ENCODE results near the gene MTA3. TPM values are rescaled to one million over a fixed set of nuclear protein-coding genes. Genes with fewer than 3 reads are reported as not detected.

MTA3 gene
- total RNA-seq, 1 donor from 2014 or later: 105 TPM

GRCh38 chr2:42793334-42794270 lies 225.2 kb downstream of the MTA3 start:
- no peak for DNase-seq (ENCODE audit: low spot score)
- TF ChIP-seq, protein P1, sequence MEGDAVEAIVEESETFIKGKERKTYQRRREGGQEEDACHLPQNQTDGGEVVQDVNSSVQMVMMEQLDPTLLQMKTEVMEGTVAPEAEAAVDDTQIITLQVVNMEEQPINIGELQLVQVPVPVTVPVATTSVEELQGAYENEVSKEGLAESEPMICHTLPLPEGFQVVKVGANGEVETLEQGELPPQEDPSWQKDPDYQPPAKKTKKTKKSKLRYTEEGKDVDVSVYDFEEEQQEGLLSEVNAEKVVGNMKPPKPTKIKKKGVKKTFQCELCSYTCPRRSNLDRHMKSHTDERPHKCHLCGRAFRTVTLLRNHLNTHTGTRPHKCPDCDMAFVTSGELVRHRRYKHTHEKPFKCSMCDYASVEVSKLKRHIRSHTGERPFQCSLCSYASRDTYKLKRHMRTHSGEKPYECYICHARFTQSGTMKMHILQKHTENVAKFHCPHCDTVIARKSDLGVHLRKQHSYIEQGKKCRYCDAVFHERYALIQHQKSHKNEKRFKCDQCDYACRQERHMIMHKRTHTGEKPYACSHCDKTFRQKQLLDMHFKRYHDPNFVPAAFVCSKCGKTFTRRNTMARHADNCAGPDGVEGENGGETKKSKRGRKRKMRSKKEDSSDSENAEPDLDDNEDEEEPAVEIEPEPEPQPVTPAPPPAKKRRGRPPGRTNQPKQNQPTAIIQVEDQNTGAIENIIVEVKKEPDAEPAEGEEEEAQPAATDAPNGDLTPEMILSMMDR (IDR thresholded peaks at IDR 0.05; ENCODE audit: unreplicated experiment): no peak
- Mint-ChIP-seq H3K27ac (ENCODE audit: unreplicated experiment) (peak overlapping the region; percentile 72), H3K27me3 (ENCODE audit: unreplicated experiment) (peaks cover 32% of the 10 kb centered on the region), H3K4me3 (ENCODE audit: unreplicated experiment) (peak overlapping the region; percentile 73), H3K36me3 (ENCODE audit: low read depth, unreplicated experiment) (peaks cover 16% of the 10 kb centered on the region), H3K4me1 (ENCODE audit: unreplicated experiment) (peaks cover 41% of the 10 kb centered on the region), H3K9me3 (ENCODE audit: unreplicated experiment) (peaks cover 5% of the 10 kb centered on the region)

DNA sequence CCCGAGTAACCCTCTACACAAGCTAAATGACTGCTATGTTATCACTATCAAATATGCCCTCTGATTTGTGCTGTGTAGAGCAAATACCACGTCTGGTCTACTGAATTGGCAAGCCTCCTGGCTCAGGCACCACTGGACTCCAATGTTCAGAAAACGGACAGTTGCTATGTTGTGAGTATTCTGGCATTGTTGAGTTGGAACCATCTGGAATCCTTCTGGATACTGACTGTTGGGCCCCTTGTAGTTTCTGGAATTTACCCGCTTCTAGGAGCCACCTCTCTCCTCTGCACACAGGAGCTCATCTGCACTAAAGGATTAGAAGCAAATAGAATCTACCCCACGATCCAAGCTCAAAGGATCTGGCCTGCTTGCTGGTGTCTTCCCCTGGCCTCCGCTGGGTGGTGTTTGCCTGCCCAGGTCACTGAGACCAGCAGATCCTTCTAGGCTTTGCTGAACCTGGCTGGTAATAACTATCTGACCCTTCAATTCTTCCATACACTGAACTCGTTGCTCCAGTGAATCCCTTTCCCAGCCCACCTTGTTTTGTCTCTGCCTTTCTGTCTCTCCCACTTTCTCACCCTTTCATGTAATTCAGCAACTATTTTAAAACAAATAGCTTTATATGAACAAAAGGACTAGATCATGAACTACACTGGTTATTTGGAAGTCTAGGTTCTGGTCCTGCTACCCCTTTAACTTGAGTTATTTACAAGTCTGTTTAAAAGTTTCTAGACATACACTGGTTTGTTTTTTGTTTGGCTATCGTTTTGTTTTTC lies 226.0 kb downstream of the MTA3 start:
- Mint-ChIP-seq H3K9me3 (ENCODE audit: unreplicated experiment) (peaks cover 5% of the 10 kb centered on the region), H3K27me3 (ENCODE audit: unreplicated experiment) (peaks cover 29% of the 10 kb centered on the region), H3K4me3 (ENCODE audit: unreplicated experiment) (peak overlapping the region; percentile 10), H3K36me3 (ENCODE audit: low read depth, unreplicated experiment) (peaks cover 14% of the 10 kb centered on the region), H3K27ac (ENCODE audit: unreplicated experiment) (no peak overlapping the region), H3K4me1 (ENCODE audit: unreplicated experiment) (peaks cover 41% of the 10 kb centered on the region)
- TF ChIP-seq, protein P1 (IDR thresholded peaks at IDR 0.05; ENCODE audit: unreplicated experiment): no peak
- DNase-seq (ENCODE audit: low spot score): peak; percentile 50

DNA sequence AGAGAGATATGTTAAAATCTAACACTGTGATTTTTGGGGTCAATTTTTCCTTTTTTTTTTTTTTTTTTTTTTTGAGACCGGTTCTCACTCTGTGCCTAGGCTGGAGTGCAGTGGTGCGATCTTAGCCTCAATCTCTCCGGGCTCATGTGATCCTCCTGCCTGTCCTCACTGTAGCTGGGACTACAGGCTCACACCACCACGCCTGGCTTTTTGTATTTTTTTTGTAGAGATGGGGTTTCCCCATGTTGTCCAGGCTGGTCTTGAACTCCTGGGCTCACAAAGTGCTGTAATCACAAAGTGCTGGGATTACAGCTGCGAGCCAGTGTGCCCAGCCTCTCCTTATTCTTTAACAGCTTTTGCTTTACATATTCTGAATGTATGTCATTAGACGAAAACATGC lies 226.8 kb downstream of the MTA3 start:
- DNase-seq (ENCODE audit: low spot score): no peak
- Mint-ChIP-seq H3K36me3 (ENCODE audit: low read depth, unreplicated experiment) (peaks cover 14% of the 10 kb centered on the region), H3K27ac (ENCODE audit: unreplicated experiment) (no peak overlapping the region), H3K27me3 (ENCODE audit: unreplicated experiment) (peaks cover 24% of the 10 kb centered on the region), H3K9me3 (ENCODE audit: unreplicated experiment) (peaks cover 5% of the 10 kb centered on the region), H3K4me1 (ENCODE audit: unreplicated experiment) (peaks cover 34% of the 10 kb centered on the region), H3K4me3 (ENCODE audit: unreplicated experiment) (no peak overlapping the region)
- TF ChIP-seq, protein P1 (IDR thresholded peaks at IDR 0.05; ENCODE audit: unreplicated experiment): no peak

- H3K4me1 Mint-ChIP-seq (ENCODE audit: unreplicated experiment): peaks cover 34% of the 10 kb centered on the region
- TF ChIP-seq, protein P1 (IDR thresholded peaks at IDR 0.05; ENCODE audit: unreplicated experiment): no peak
- peaks cover 5% of the 10 kb centered on the region for H3K9me3 Mint-ChIP-seq (ENCODE audit: unreplicated experiment)
- no peak overlapping the region for H3K4me3 Mint-ChIP-seq (ENCODE audit: unreplicated experiment)
- peaks cover 18% of the 10 kb centered on the region for H3K27me3 Mint-ChIP-seq (ENCODE audit: unreplicated experiment)
- H3K36me3 Mint-ChIP-seq (ENCODE audit: low read depth, unreplicated experiment): peaks cover 12% of the 10 kb centered on the region
- H3K27ac Mint-ChIP-seq (ENCODE audit: unreplicated experiment): no peak overlapping the region
- DNase-seq (ENCODE audit: low spot score): no peak
Measured at GRCh38 chr2:42795841-42796301, 227.4 kb downstream of the MTA3 start.
